OCI-LY7 (cell line): ENCODE data around the gene LMTK3. TPM values are rescaled to one million over a fixed set of nuclear protein-coding genes. Genes with fewer than 3 reads are reported as not detected.
A peak's percentile ranks its signal among the peaks of the same experiment; 100 is the strongest.

Experiments used
- BruUV-seq: library from RNA; stranded (reverse); fragments of 400-500 nt; replicated peaks from 2 replicates; lab custom pipeline; 2021; lab: Mats Ljungman, UMichigan
- CTCF ChIA-PET: fragments of 300-600 bp; sonication (Branson Sonifier 250); formaldehyde crosslinking; loops from one replicate; lab custom pipeline; 2022; ENCODE audit warnings: antibody characterized with exemption; ENCODE audit not compliant: unreplicated experiment; lab: Charles Lee
- POLR2A ChIA-PET: fragments of 300-600 bp; sonication (Branson Sonifier 250); formaldehyde crosslinking; loops from one replicate; lab custom pipeline; 2022; ENCODE audit warnings: antibody characterized with exemption; lab: Charles Lee
- DNase-seq: peaks from one replicate; pipeline ENCODE4 v3.0.0-alpha.2; 2015; ENCODE audit warnings: low spot score
- H2AFZ ChIP-seq: fragments of 200-600 bp; sonication (generic), shearing (Covaris generic); 2 replicates; pipeline ENCODE4 v1.6.1; 2014; ENCODE audit warnings: mild to moderate bottlenecking, antibody characterized with exemption, low read length, moderate library complexity
- H3K27ac ChIP-seq: fragments of 200-600 bp; sonication (generic); 2 replicates; pipeline ENCODE4 v1.5.1; 2014; ENCODE audit warnings: mixed run types, low read depth, mild to moderate bottlenecking, moderate library complexity, low read length, inconsistent platforms; ENCODE audit not compliant: poor library complexity, severe bottlenecking
- H3K36me3 ChIP-seq: fragments of 200-600 bp; sonication (generic); 2 replicates; pipeline ENCODE4 v1.6.1; 2014; ENCODE audit warnings: mild to moderate bottlenecking, antibody characterized with exemption, low read length, moderate library complexity, mixed read lengths; ENCODE audit not compliant: insufficient read depth
- H3K4me1 ChIP-seq: fragments of 200-600 bp; sonication (generic); 2 replicates; pipeline ENCODE4 v1.5.1; 2014; ENCODE audit warnings: mild to moderate bottlenecking, low read length; ENCODE audit not compliant: insufficient read depth, poor library complexity, severe bottlenecking
- H3K4me2 ChIP-seq: fragments of 200-600 bp; sonication (generic); 2 replicates; pipeline ENCODE4 v1.6.1; 2014; ENCODE audit warnings: mild to moderate bottlenecking, low read length
- H3K4me3 ChIP-seq: fragments of 200-600 bp; sonication (generic); 2 replicates; pipeline ENCODE4 v1.5.1; 2014; ENCODE audit warnings: mild to moderate bottlenecking, low read depth, low read length; ENCODE audit not compliant: poor library complexity, severe bottlenecking
- H3K79me2 ChIP-seq: fragments of 200-600 bp; sonication (generic); 2 replicates; pipeline ENCODE4 v1.6.1; 2016; ENCODE audit warnings: low read depth, mild to moderate bottlenecking, low read length, moderate library complexity, mixed read lengths; ENCODE audit not compliant: insufficient read depth
- H3K9me2 ChIP-seq: fragments of 200-600 bp; sonication (generic); 2 replicates; pipeline ENCODE4 v1.6.1; 2016; ENCODE audit warnings: mild to moderate bottlenecking, low read length, mixed read lengths; ENCODE audit not compliant: insufficient read depth
- H3K9me3 ChIP-seq: fragments of 200-600 bp; sonication (generic); 2 replicates; pipeline ENCODE4 v1.6.1; 2014; ENCODE audit warnings: mild to moderate bottlenecking, mixed run types, low read length, mixed read lengths
- H4K20me1 ChIP-seq: fragments of 200-600 bp; sonication (generic); 2 replicates; pipeline ENCODE4 v1.6.1; 2014; ENCODE audit warnings: mild to moderate bottlenecking, antibody characterized with exemption, low read length, moderate library complexity, mixed read lengths; ENCODE audit not compliant: insufficient read depth
- EZH2phosphoT487 ChIP-seq: fragments of 200-600 bp; sonication (generic); IDR thresholded peaks from 2 replicates; pipeline ENCODE4 v1.6.1; 2018; ENCODE audit warnings: low read depth, borderline replicate concordance, mild to moderate bottlenecking, mixed run types, antibody characterized with exemption, low read length, moderate library complexity, mixed read lengths
- intact Hi-C: fragments of 100-400 bp; cut with micrococcal nuclease; formaldehyde crosslinking; loops from one replicate; pipeline ENCODE4 v1.10.0; 2022; ENCODE audit not compliant: unreplicated experiment
- total RNA-seq, 2 experiments: library from RNA; depleted of rRNA in 1 of 2; stranded (reverse); fragments of >200 nt in 1 of 2; shearing (Covaris generic) in 1 of 2; gene quantifications; 2 replicates each; pipeline ENCODE4 v1.2.3, GENCODE V29; 2014 to 2022
- TF ChIP-seq, protein P1 (sequence below): fragments of 200-600 bp; sonication (generic); conservative IDR thresholded peaks from 2 replicates; pipeline ENCODE4 v1.5.1; 2014; ENCODE audit warnings: mild to moderate bottlenecking, antibody characterized with exemption, low read length, moderate library complexity, mixed read lengths

Gene LMTK3
- total RNA-seq, 2 experiments from 2014 or later, result 1.3 to 9.7 TPM

DNA sequence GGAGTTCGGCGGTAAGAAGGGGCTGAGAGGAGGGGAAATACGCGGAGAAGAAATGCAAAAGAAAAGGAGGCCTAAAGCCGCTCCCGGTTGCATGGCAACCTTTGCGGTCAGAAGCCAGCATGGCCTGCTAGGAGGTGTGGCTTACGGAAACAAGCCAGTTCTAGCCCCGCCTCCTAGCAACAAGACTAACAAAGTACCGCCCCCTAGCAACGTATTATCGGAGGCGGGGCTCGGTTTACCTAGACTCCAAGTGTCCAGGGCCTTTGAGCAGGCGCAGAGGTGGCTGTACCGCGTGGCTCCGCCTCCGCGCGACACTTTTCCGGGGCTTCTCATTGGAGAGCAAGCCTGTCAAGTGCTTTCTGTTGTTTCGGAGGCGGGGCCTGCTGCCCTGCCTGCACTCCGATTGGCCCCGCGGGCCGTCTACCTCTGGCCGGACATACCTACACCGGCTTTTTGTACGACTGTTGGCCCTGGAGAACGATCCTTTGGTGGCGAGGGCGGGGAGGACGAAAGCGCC is 42.8 kb downstream of the LMTK3 start:
- Histone ChIP-seq H3K36me3 (peaks cover 42% of the 10 kb centered on the region), H2AFZ (peak overlapping the region; percentile 66), H3K4me1 (peaks cover 13% of the 10 kb centered on the region), H3K9me3 (no peaks in the 10 kb centered on the region), H3K79me2 (peaks cover 8% of the 10 kb centered on the region), H3K4me2 (peak overlapping the region; percentile 95), H4K20me1 (peaks cover 5% of the 10 kb centered on the region; the same call in 1 of the 2 replicates), H3K27ac (peak overlapping the region; percentile 83), H3K4me3 (peak overlapping the region; percentile 80), H3K9me2 (no peaks in the 10 kb centered on the region)
- intact Hi-C loops, result loop anchor here (1.0 kb wide), 1 partner anchor 24 kb away; the partner anchor contains the start of gene GRWD1
- peak; percentile 100 for DNase-seq
- no peak for TF ChIP-seq EZH2phosphoT487
- TF ChIP-seq, protein P1, sequence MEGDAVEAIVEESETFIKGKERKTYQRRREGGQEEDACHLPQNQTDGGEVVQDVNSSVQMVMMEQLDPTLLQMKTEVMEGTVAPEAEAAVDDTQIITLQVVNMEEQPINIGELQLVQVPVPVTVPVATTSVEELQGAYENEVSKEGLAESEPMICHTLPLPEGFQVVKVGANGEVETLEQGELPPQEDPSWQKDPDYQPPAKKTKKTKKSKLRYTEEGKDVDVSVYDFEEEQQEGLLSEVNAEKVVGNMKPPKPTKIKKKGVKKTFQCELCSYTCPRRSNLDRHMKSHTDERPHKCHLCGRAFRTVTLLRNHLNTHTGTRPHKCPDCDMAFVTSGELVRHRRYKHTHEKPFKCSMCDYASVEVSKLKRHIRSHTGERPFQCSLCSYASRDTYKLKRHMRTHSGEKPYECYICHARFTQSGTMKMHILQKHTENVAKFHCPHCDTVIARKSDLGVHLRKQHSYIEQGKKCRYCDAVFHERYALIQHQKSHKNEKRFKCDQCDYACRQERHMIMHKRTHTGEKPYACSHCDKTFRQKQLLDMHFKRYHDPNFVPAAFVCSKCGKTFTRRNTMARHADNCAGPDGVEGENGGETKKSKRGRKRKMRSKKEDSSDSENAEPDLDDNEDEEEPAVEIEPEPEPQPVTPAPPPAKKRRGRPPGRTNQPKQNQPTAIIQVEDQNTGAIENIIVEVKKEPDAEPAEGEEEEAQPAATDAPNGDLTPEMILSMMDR, result no peak
- ChIA-PET CTCF (no interaction called here), POLR2A (no interaction called here)
- BruUV-seq, result no TSS peak

DNA sequence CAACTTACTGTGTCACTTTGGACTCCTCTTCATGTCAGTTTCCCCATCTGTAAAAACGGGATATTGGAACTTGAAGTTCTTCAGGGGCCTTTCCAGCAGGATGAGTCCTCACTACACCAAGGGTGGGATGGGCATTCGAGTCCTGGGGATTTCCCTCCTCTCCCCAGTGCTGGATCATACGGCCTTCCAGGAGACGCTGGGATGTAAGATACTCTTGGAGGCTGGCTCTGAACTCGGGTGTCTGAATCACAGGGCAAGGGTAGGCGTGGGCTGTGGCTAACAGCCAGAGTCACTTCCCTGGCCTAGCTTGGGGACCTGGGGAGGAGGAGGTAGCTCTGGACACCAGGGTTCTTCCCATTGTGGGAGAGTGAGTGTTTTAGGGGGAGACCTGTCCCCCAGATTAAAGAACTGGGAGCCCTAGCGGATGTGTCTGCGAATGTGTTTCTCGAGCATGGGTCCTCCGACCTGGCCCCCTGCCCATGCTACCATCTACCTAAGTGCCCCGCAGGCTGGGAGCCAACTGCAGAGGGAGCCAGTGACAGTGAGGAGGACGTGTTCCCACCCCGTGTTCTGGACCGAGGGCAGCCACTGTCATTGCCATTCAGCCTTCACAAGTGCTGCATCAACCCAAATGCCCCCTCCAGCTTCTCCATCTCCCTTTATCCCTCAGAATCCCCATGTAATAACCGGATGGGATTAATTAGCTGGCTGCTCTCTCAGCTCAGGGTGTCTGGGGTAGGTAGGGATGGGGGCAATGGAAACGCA is 44.9 kb downstream of the LMTK3 start:
- H4K20me1 ChIP-seq, result peaks cover 5% of the 10 kb centered on the region; the same call in 1 of the 2 replicates
- H3K36me3 ChIP-seq, result peaks cover 32% of the 10 kb centered on the region; the same call in 1 of the 2 replicates
- CTCF ChIA-PET, result no interaction called here
- H2AFZ ChIP-seq, result no peak overlapping the region
- no peak overlapping the region for H3K4me2 ChIP-seq
- H3K4me3 ChIP-seq, result no peak overlapping the region
- no peak overlapping the region for H3K27ac ChIP-seq
- TF ChIP-seq, protein P1, result no peak
- no peak for TF ChIP-seq EZH2phosphoT487
- H3K9me2 ChIP-seq, result no peaks in the 10 kb centered on the region
- DNase-seq, result no peak
- no peaks in the 10 kb centered on the region for H3K9me3 ChIP-seq
- peaks cover 8% of the 10 kb centered on the region for H3K79me2 ChIP-seq
- BruUV-seq, result no TSS peak
- POLR2A ChIA-PET, result interaction anchor here (0.6 kb wide), 1 partner anchor 111 kb away, joined by 3 read pairs; no protein-coding TSS in a partner anchor
- intact Hi-C loops, result no loop called here
- peaks cover 13% of the 10 kb centered on the region for H3K4me1 ChIP-seq
